Amniotic epithelial cell (primary cell): ENCODE measurements around the gene MPV17L2.

ENCODE experiments used
- DNase-seq: peaks from one replicate; pipeline ENCODE4 v3.0.0-alpha.2; 2010; ENCODE audit warnings: low read depth

MPV17L2 gene

DNA sequence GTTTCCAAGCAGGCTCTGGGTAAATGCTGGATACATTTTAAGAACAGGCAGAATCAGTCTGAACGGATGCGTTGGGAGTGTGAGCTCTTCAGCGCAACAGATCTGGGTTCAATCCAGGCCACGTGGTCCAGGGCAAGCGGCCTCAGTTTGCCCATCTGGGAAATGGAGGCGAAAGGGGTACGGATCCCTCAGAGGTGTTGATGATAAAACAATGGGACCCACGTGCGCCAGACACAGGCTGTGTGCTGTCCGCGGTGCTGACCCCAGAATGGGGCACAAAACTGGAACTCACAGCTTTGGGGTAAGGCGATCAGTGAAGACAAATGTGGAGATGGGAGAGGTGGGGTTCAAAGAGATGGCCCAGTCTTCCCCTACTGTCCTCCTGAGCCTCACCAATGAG is 46.3 kb downstream of the MPV17L2 start:
- no peak for DNase-seq

DNA sequence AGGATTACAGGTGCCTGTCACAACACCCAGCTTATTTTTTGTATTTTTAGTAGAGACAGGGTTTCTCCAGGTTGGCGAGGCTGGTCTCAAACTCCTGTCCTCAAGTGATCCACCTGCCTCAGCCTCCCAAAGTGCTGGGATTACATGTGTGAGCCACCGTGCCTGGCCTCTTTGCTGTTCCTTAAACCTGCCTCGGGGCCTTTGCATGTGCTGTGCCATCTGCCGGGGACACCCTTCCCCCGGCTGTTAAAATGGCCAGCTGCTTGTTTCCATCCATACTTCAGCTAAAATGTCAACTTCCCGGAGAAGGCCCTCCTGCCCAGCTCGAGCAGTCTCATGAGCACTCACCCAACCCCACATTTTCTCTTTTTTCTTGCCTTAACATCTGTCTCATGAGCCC is 52.3 kb downstream of the MPV17L2 start:
- no peak for DNase-seq
